Ishikawa (cell line): ENCODE data around the gene COL10A1.

ENCODE experiments used
- CEBPB ChIP-seq: IDR thresholded peaks from 2 replicates; pipeline ENCODE4 v1.6.1; 2012
- CREB1 ChIP-seq: IDR thresholded peaks from 2 replicates; pipeline ENCODE4 v1.6.1; 2012; ENCODE audit warnings: low read depth
- EGR1 ChIP-seq: IDR thresholded peaks from 2 replicates; pipeline ENCODE4 v1.6.1; 2012
- EP300 ChIP-seq: IDR thresholded peaks from 2 replicates; pipeline ENCODE4 v1.6.1; 2012; ENCODE audit warnings: borderline replicate concordance
- FOXM1 ChIP-seq: IDR thresholded peaks from 2 replicates; pipeline ENCODE4 v1.6.1; 2012; ENCODE audit warnings: low read depth, borderline replicate concordance
- NFIC ChIP-seq: IDR thresholded peaks from 2 replicates; pipeline ENCODE4 v1.6.1; 2012
- RAD21 ChIP-seq: IDR thresholded peaks from 2 replicates; pipeline ENCODE4 v1.6.1; 2012; ENCODE audit warnings: low read depth
- TAF1 ChIP-seq: IDR thresholded peaks from 2 replicates; pipeline ENCODE4 v1.6.1; 2012; ENCODE audit warnings: low read depth, mild to moderate bottlenecking
- TCF12 ChIP-seq: IDR thresholded peaks from 2 replicates; pipeline ENCODE4 v1.6.1; 2012; ENCODE audit warnings: low read depth
- TEAD4 ChIP-seq: IDR thresholded peaks from 2 replicates; pipeline ENCODE4 v1.6.1; 2012
- YY1 ChIP-seq: IDR thresholded peaks from 2 replicates; pipeline ENCODE4 v1.6.1; 2012; ENCODE audit warnings: low read depth
- ZBTB7A ChIP-seq: IDR thresholded peaks from 2 replicates; pipeline ENCODE4 v1.6.1; 2012; ENCODE audit warnings: low read depth
- TF ChIP-seq, protein P1 (sequence below): IDR thresholded peaks from 2 replicates; pipeline ENCODE4 v1.6.1; 2012
- TF ChIP-seq, protein P2 (sequence below): IDR thresholded peaks from 2 replicates; pipeline ENCODE4 v1.6.1; 2012; ENCODE audit warnings: low read depth, mild to moderate bottlenecking
- TF ChIP-seq, protein P3 (sequence below): IDR thresholded peaks from 2 replicates; pipeline ENCODE4 v1.6.1; 2012

The COL10A1 gene

DNA sequence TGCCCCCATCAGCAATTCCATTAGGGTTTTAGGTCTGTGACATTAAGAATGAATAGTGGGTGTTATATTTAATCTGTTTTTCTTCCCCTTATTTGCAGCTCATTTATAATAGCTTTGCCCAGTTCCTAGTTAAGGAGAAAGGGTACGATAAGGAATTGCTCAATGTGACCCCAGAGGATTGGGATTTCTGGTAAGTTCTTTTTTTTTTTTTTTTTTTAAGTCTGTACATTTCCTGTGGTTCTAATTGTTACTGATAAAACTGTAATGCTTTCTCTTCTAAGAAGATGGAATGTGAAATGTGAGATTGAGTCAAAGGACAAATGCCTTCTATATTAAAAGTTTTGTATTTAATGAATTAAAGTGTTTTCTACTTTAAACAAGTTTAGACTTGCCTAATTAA is 19.8 kb downstream of the COL10A1 start:
- TF ChIP-seq CREB1 (no peak), TCF12 (no peak), EGR1 (no peak), ZBTB7A (no peak), CEBPB (no peak), EP300 (no peak), TEAD4 (no peak), RAD21 (no peak), FOXM1 (no peak), YY1 (no peak)
- TF ChIP-seq, protein P1, sequence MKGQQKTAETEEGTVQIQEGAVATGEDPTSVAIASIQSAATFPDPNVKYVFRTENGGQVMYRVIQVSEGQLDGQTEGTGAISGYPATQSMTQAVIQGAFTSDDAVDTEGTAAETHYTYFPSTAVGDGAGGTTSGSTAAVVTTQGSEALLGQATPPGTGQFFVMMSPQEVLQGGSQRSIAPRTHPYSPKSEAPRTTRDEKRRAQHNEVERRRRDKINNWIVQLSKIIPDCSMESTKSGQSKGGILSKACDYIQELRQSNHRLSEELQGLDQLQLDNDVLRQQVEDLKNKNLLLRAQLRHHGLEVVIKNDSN: no peak

DNA sequence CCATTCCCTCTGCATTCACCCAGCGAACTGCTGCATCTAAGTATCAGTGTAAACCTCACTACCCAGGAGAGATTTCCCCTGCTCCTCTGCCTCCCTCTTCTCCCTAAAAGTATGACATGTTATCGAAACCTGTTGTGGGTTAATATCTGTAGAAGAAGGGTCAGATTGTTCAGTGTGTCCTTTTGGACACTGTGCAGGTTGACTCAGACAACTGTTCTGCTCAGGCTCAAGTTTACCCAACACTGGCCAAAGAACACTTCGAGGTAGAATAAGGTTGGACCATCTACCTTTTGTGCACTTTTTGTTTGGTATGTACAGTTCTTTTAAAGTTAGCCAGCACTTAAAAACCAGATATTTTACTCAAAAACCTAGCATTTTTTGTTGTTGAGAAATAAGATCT is 20.7 kb downstream of the COL10A1 start:
- TF ChIP-seq CREB1: no peak
- no peak for TF ChIP-seq TEAD4
- TF ChIP-seq TCF12: no peak
- TF ChIP-seq, protein P2, sequence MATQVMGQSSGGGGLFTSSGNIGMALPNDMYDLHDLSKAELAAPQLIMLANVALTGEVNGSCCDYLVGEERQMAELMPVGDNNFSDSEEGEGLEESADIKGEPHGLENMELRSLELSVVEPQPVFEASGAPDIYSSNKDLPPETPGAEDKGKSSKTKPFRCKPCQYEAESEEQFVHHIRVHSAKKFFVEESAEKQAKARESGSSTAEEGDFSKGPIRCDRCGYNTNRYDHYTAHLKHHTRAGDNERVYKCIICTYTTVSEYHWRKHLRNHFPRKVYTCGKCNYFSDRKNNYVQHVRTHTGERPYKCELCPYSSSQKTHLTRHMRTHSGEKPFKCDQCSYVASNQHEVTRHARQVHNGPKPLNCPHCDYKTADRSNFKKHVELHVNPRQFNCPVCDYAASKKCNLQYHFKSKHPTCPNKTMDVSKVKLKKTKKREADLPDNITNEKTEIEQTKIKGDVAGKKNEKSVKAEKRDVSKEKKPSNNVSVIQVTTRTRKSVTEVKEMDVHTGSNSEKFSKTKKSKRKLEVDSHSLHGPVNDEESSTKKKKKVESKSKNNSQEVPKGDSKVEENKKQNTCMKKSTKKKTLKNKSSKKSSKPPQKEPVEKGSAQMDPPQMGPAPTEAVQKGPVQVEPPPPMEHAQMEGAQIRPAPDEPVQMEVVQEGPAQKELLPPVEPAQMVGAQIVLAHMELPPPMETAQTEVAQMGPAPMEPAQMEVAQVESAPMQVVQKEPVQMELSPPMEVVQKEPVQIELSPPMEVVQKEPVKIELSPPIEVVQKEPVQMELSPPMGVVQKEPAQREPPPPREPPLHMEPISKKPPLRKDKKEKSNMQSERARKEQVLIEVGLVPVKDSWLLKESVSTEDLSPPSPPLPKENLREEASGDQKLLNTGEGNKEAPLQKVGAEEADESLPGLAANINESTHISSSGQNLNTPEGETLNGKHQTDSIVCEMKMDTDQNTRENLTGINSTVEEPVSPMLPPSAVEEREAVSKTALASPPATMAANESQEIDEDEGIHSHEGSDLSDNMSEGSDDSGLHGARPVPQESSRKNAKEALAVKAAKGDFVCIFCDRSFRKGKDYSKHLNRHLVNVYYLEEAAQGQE: no peak
- no peak for TF ChIP-seq RAD21
- TF ChIP-seq TAF1: no peak
- TF ChIP-seq EP300: no peak
- no peak for TF ChIP-seq ZBTB7A
- TF ChIP-seq, protein P1: no peak
- TF ChIP-seq, protein P3, sequence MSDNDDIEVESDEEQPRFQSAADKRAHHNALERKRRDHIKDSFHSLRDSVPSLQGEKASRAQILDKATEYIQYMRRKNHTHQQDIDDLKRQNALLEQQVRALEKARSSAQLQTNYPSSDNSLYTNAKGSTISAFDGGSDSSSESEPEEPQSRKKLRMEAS: no peak
- TF ChIP-seq NFIC: no peak

DNA sequence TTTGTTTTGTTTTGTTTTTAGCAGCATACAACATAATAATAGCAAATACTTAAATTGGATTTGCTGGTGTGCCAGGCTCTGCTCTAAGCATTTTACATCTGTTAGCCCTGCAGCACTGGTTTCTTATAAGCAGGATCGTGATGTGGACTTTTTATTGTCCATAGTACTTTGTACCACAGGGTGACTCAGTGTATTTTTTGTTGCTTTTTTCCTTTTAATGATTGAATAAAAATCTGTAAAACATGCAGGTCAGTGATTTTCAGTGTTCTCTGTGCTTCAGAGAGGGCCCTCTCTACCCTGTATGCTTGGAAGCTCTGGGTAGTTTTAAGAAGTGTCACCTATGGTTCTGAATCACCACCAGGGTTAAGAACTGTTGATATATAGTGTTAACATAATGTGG is 21.3 kb downstream of the COL10A1 start:
- TF ChIP-seq EGR1: no peak
- TF ChIP-seq, protein P1: no peak
- TF ChIP-seq, protein P3: no peak
- TF ChIP-seq, protein P2: no peak
- no peak for TF ChIP-seq EP300
- TF ChIP-seq TCF12: no peak
- TF ChIP-seq CEBPB: no peak
- no peak for TF ChIP-seq TEAD4
- no peak for TF ChIP-seq RAD21
- no peak for TF ChIP-seq NFIC
- TF ChIP-seq CREB1: no peak

DNA sequence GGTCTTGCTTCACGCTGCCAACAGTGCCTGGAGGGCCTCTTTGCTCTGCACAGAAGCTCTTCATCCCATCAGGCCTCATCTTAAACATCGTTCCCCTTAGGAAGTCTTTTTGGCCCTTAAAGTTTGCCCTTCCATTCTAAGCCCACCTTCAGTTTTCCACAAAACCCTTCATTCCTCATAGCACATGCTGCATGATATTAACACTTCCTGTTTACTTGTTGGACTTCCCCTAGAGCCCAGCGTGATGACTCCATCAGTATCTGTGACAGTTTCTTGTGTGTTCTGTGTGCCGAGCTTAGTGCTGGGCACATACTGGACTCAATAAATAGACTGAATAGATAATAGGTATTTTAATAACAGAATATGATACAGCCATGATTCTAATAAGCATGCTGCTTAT is 23.1 kb downstream of the COL10A1 start:
- TF ChIP-seq RAD21: no peak
- TF ChIP-seq ZBTB7A: no peak
- TF ChIP-seq FOXM1: no peak
- no peak for TF ChIP-seq YY1
- no peak for TF ChIP-seq TEAD4
- TF ChIP-seq EGR1: no peak
- TF ChIP-seq, protein P1: no peak
- no peak for TF ChIP-seq EP300
- no peak for TF ChIP-seq NFIC
- no peak for TF ChIP-seq TCF12

DNA sequence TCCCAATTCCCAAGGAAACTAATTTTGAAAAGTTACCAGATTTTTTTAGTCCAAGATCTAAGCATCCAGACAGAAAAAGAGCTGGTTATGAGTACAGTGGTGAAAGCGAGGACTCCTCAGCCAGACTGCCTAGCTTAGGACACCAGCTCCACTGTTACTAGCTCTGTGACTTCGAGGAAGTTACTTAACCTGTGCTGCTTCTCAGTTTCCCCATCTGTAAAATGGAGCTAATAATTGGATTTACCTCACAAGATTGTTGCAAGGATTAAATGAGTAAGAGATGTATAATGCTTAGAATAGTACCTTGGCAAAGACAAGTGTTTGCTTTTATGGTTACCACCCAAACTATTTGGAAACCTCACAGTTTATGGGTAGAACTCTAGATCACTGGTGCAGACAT is 24.1 kb downstream of the COL10A1 start:
- TF ChIP-seq, protein P1: no peak
- TF ChIP-seq NFIC (no peak), CEBPB (no peak), TEAD4 (no peak), EP300 (no peak), FOXM1 (no peak), ZBTB7A (no peak), RAD21 (no peak), YY1 (no peak), TCF12 (no peak), EGR1 (no peak), TAF1 (no peak), CREB1 (no peak)
- TF ChIP-seq, protein P2: no peak
- TF ChIP-seq, protein P3: no peak
